CD4-positive, alpha-beta T cell treated with Interleukin-17A for 4 hours (primary cell): ENCODE measurements around the gene TAOK3.
"Not testable (repeated sequence)": the region's sequence is repeated elsewhere in the genome, so short reads cannot be mapped to it uniquely, and the experiment has no call there.

Experiments used
- DNase-seq: peaks from one replicate; pipeline ENCODE4 v3.0.0-alpha.2; 2020; ENCODE audit warnings: mixed read lengths

TAOK3 gene

GRCh38 chr12:118372541-118373495, at the start of gene TAOK3:
Gene TAOK3, minus strand, starts transcription at chr12:118372907. Its CDS starts 117,340 bp downstream, at chr12:118255567.
- peak; percentile 98 for DNase-seq

DNA sequence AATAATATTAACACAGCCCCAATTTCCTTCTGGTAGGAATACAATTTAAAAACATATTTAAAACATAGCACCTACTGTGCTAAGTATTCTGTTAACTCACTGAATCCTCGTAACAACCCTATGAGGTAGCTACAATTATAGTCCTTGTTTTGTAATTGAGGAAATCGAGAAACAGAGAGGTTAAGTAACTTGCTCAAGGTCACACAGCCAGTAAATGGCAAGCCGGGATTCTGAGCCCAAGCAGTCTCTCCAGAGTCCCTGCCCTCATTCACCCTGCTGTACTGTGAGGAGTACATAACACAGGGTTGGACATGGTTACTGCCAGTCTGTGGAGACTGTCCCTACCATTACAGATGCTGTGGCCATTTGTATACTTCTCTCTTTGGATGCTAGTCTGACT, 48.0 kb upstream of the TAOK3 start:
- DNase-seq, result no peak

- DNase-seq, result no peak
Observed at GRCh38 chr12:118418385-118419057, 45.8 kb upstream of the TAOK3 start.

GRCh38 chr12:118417942-118418341, 45.2 kb upstream of the TAOK3 start:
- no peak for DNase-seq

DNA sequence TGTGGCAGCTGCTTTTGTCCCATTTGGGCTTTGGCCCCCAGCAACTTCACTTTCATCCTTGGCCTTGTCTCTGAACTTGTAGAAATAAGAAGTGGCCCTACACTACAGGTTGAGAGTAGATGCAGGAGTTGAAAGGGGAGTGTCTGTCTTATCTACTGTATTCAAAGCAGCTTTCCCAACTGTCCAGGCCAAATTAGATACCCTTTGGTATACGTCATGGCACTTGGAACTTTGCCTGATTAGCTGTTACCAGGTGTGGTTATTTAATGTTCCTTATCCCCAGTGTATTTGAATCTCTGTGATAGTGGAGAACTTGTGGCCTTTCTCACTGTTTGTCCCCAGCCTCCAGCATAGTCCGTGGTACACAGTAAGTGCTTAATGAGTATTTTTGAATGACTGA, 37.1 kb upstream of the TAOK3 start:
- DNase-seq, result no peak

GRCh38 chr12:118408241-118408640, 35.5 kb upstream of the TAOK3 start:
- DNase-seq, result not testable (repeated sequence)

- DNase-seq, result peak; percentile 56
Observed at GRCh38 chr12:118404876-118405521, 32.3 kb upstream of the TAOK3 start.

- DNase-seq, result no peak
Observed at GRCh38 chr12:118402251-118402650, 29.5 kb upstream of the TAOK3 start.

DNA sequence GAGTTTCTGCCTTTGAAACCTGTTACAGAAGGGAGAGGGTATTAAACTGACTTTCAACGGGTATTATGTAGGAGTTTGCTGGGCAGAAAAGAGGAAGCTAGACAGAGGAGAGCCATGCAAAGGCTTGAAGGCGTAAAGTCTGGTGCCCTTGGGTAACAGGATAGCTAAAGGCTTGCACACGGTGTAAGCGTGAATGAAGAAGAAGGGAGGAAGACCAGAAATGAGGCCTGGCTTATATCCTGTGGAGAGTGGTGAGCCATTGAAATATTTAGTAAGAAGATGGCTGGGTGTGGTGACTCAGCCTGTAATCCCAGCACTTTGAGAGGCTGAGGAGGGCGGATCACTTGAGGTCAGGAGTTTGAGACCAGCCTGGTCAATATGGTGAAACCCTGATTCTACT, 26.2 kb upstream of the TAOK3 start:
- DNase-seq, result no peak

- no peak for DNase-seq
Observed at GRCh38 chr12:118398524-118398923, 25.8 kb upstream of the TAOK3 start.

GRCh38 chr12:118397708-118398440, 25.2 kb upstream of the TAOK3 start:
- DNase-seq, result no peak

- no peak for DNase-seq
Observed at GRCh38 chr12:118391836-118392235, 19.1 kb upstream of the TAOK3 start.

GRCh38 chr12:118391424-118391823, 18.7 kb upstream of the TAOK3 start:
- no peak for DNase-seq

DNA sequence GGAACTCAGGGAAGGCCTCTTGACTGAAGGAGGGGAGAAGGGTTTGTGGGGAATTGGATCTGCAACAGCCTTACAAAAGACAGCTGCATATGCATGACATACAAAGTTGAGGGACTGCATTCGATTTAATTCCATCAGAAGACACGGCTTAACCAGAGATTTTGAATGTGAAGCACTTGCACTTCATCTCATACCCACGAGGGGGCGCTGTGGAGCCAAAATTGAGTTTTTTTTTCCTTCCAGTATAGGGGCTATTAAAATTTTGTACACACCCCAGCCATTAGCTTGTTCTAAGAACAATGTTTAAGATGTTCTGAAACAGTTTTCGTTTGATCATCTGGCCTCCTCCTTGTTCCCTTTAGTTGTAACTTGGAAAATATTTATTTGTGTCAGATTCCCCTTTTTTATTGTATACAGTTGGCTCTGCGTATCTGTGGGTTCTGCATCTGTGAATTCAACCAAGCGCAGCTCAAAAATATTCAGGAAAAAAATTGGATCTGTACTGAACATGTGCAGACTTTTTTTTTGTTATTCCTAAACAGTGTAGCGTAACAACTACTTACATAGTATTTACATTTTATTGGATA, 5.3 kb upstream of the TAOK3 start:
- DNase-seq, result peak; percentile 80

DNA sequence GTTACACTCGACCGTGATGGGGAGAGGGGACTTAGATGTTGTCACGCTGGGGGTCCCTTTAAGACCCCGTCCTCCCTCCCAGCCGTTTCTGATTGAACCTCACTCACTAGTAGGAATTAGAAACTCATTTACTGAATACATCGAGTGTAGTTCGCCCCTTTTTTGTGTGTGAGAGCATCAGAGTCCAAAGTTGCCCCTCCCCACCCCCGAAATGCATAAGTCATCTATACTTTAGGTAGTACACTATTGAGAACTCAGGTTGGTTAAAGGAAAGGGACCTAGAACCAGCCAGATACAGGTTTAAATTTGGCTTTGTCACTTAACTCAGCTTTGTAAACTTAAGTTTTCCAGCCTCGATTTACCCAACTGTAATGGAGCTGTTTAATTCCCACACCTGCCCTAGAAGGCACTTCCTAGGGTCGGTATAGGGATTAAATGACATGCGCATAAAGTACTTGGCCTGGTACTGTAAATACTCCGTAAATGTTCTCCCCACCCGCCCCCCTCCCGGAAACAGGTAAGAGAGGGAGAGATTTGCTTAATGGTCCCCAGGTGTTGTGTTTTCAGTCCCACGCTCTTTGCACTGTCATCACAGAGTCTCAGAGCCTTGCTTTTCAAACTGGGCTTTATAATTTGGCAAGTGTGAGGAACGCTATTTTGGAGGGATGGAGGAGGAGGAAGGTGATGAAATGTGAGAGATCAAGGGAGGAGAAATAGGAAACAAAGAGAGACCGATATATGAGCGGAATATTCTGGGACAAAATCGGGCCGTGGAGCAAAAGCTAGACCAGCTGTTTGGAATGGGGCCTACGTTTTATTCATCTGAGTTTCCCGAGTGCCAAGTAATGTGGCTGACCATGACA, 4.5 kb upstream of the TAOK3 start:
- DNase-seq, result peak; percentile 13

DNA sequence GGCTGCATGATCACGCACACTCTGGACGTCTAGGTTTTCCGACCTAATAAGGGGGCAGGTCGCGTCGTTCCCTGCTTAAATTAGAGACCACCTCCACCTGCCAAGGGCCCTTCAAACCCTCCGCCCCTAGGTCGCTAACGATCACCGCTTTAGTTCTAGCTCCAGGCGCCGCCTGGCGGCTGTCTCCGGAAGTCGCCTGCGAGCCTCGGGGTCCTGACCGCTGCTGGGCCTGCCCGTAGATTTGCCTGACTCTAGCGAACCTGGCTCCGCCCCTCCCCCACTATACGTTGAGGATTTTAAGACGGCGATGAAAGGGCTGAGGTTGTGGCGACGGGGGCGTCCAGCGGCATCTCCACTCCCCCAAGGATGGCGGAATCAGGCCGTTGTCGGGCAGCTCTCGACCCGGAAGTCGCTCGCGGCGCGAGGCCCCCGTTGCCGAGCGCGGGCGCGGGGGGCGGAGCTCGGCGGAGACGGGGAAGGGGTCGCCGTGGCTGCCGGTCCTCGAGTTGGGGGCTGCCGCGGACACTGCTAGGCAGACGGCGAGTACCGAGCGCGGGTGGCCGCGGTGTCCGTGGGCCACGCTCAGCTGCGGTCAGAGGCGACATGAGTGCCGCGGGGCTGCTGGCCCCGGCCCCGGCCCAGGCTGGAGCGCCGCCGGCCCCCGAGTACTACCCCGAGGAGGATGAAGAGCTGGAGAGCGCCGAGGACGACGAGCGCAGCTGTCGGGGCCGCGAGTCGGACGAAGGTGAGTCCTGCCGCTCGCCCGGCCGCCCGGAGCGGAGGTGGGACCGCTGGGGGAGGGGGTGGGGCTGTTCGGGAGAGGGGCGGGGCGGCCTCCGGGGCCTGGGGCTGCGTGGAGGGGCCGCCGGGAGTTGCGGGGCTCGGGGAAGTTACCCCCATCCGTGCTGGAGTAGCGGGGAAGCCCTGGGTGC, 3.6 kb upstream of the TAOK3 start, which contains the start of gene SUDS3:
SUDS3 (plus strand) TSS at position 467 of the 932 bp plus-strand sequence; CDS start at position 604, 137 bp downstream.
- peak; percentile 96 for DNase-seq

DNA sequence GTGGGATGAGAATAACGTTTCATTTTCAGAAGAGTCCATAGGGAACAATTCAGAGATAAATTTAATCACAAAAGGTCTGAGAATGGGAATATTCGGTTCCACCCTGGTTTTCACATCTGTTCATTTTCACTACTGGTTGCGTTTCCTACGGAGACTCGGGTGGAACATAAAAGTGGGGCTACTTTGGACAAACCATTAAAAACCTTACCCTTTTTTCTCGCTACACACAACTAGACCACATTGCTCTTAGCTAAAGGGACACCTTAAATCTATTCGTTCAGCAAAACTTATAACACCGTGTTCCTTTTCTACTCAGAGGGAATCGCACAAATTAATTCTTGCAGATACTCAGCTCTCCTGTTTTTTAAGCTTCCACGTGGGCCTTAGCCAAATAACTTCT, 2.6 kb upstream of the TAOK3 start:
- DNase-seq, result no peak

DNA sequence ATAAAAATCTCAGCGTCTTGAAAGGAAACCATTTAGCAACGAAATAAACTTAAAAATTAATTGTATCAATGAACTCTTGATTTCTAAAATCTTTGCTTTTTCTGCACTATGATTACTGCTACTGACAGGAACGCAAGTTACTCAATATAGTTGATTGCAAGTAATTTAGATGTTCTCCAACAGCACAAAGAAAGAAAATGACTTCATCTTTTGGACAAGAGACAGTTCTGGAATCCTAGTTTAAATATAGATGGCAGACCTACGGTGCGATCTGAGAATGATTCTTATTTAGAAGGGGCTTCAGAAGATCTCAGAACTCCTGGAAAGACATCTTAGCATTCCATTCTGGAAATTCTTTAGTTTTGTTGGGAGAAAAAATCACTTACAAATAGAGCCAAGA, 2.2 kb upstream of the TAOK3 start:
- no peak for DNase-seq

DNA sequence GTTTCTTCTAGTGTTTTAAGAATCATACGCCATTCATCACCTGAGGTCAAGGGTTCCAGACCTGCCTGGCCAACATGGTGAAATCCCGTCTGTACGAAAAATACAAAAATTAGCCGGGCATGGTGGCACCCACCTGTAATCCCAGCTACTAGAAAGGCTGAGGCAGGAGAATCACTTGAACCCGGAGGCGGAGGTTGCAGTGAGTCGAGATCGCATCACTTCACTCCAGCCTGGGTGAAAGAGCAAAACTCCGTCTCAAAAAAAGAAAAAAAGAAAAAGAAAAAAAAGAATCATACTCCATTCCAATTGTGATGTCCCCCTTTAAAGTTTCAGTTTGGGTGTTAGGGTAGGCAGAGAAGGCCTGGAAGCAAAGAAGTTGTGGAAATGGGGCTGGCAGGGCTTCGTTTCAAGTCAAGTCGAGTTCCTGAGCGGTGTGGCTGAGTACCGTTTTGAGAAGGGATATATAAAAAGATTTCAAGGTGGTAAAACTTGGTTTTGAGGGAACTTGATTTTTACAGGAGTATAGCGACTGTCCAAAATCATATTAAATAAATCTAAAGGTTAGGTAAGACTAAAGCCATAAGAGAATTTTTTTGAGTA, 1.5 kb upstream of the TAOK3 start:
- no peak for DNase-seq

- DNase-seq, result no peak
Observed at GRCh38 chr12:118373616-118374015, 909 bp upstream of the TAOK3 start.
